K562 (cell line): Measurements from ENCODE around the gene GPR4. TPM values are rescaled to one million over a fixed set of nuclear protein-coding genes. Genes with fewer than 3 reads are reported as not detected.

Experiments used
- ATAC-seq: fragments of 200-7000 bp; cut with Tn5 transposase; 3 replicates; pipeline ENCODE4 v1.9.1; 2020; ENCODE audit warnings: moderate library complexity
- BruUV-seq: library from RNA; stranded (reverse); fragments of 400-500 nt; replicated peaks from 2 replicates; lab custom pipeline; 2021; lab: Mats Ljungman, UMichigan
- CTCF ChIA-PET: fragments of 300-600 bp; formaldehyde crosslinking; extraction: SDS; loops from one replicate; lab custom pipeline; 2021; ENCODE audit warnings: low intra/inter-chr PET ratio; lab: Yijun Ruan, JAX
- POLR2A ChIA-PET: fragments of 300-600, 350-650 bp; sonication (Branson Sonifier 250); formaldehyde crosslinking; extraction: SDS; loops from one replicate; lab custom pipeline; 2021; ENCODE audit warnings: antibody characterized with exemption, inconsistent platforms; lab: Yijun Ruan, JAX
- DNase-seq, 4 experiments: peaks; one replicate each; pipeline versions ENCODE4 v3.0.0 to v3.0.0-alpha.2; 2011 to 2018; ENCODE audit warnings: low spot score in 3 of 4, mixed read lengths in 3 of 4; ENCODE audit errors: extremely low read depth in 1 of 4
- FAIRE-seq: peaks from 2 replicates; lab custom pipeline; 2011; peaks lifted over from hg19 to GRCh38; lab: Jason Lieb, UNC
- H2AFZ ChIP-seq: 2 replicates; pipeline ENCODE4 v1.6.0; 2011; ENCODE audit warnings: low read depth, low read length, control low read depth, inconsistent platforms
- H3K27ac ChIP-seq: fragments of 200-600 bp; 3 replicates; pipeline ENCODE4 v1.8.0; 2011; ENCODE audit warnings: low read depth, mild to moderate bottlenecking, control low read depth, inconsistent platforms, low read length, moderate library complexity, mixed read lengths; ENCODE audit errors: extremely low read depth
- H3K27me3 ChIP-seq, 2 experiments: fragments of 300-600 bp in 1 of 2; 2 replicates in 1 of 2; 3 replicates in 1 of 2; pipeline versions ENCODE4 v1.6.0 to v1.8.0; 2011; ENCODE audit warnings: inconsistent platforms in 2 of 2, low read length in 2 of 2, mild to moderate bottlenecking in 1 of 2, mixed read lengths in 1 of 2, moderate library complexity in 1 of 2; ENCODE audit not compliant: control insufficient read depth in 2 of 2, insufficient read depth in 2 of 2
- H3K36me3 ChIP-seq: fragments of 300-600 bp; 3 replicates; pipeline ENCODE4 v1.8.0; 2011; ENCODE audit warnings: mild to moderate bottlenecking, low read length, inconsistent platforms; ENCODE audit not compliant: control insufficient read depth, insufficient read depth
- H3K4me1 ChIP-seq, 2 experiments: fragments of 200-600 bp in 1 of 2; replicated peaks in 1 of 2; 2 replicates in 1 of 2; 3 replicates in 1 of 2; pipeline versions ENCODE4 v1.5.1 to v1.8.0; 2011; ENCODE audit warnings: inconsistent platforms in 2 of 2, low read length in 2 of 2, mild to moderate bottlenecking in 1 of 2, mixed read lengths in 1 of 2, moderate library complexity in 1 of 2; ENCODE audit not compliant: control insufficient read depth in 2 of 2, insufficient read depth in 2 of 2
- H3K4me2 ChIP-seq: 2 replicates; pipeline ENCODE4 v1.6.1; 2011; ENCODE audit warnings: low read length, control low read depth, inconsistent platforms, mixed read lengths; ENCODE audit not compliant: insufficient read depth
- H3K4me3 ChIP-seq: fragments of 200-600 bp; sonication (generic), shearing (Covaris generic); 2 replicates; pipeline ENCODE4 v1.5.1; 2016; ENCODE audit warnings: control low read depth, inconsistent platforms
- H3K79me2 ChIP-seq: fragments of 200-600 bp; 3 replicates; pipeline ENCODE4 v1.8.0; 2011; ENCODE audit warnings: low read length, inconsistent platforms; ENCODE audit not compliant: control insufficient read depth, insufficient read depth
- H3K9ac ChIP-seq, 2 experiments: 2 replicates each; pipeline versions ENCODE4 v1.6.0 to v1.6.1; 2011; ENCODE audit warnings: low read depth in 2 of 2, low read length in 2 of 2, control low read depth in 1 of 2, inconsistent platforms in 1 of 2, mild to moderate bottlenecking in 1 of 2, mixed read lengths in 1 of 2; ENCODE audit not compliant: insufficient read depth in 1 of 2
- H3K9me1 ChIP-seq: one replicate; pipeline ENCODE4 v1.6.0; 2011; ENCODE audit warnings: inconsistent platforms, mild to moderate bottlenecking, low read length, moderate library complexity; ENCODE audit not compliant: control insufficient read depth, insufficient read depth
- H3K9me3 ChIP-seq: replicated peaks from 2 replicates; pipeline ENCODE4 v1.5.1; 2011; ENCODE audit warnings: low read depth, low read length, inconsistent platforms; ENCODE audit not compliant: control insufficient read depth, insufficient read depth
- H4K20me1 ChIP-seq: replicated peaks from 2 replicates; pipeline ENCODE4 v1.6.1; 2011; ENCODE audit warnings: low read length, inconsistent platforms, mixed read lengths; ENCODE audit not compliant: control insufficient read depth, insufficient read depth
- HOMEZ ChIP-seq: fragments of 250-450 bp; sonication (Bioruptor Pico); IDR thresholded peaks from 2 replicates; pipeline ENCODE4 v1.4.0; 2020; ENCODE audit warnings: mild to moderate bottlenecking, moderate library complexity
- KLF16 ChIP-seq: IDR thresholded peaks from 2 replicates; pipeline ENCODE4 v1.6.1; 2016; ENCODE audit warnings: antibody characterized with exemption
- MAX ChIP-seq: sonication (generic); formaldehyde crosslinking; IDR thresholded peaks from 2 replicates; pipeline ENCODE4 v1.9.0; 2022; ENCODE audit warnings: mild to moderate bottlenecking, missing genetic modification reagents
- MTF1 ChIP-seq: fragments of 250-450 bp; sonication (Bioruptor Pico); IDR thresholded peaks from 2 replicates; pipeline ENCODE4 v1.9.0; 2021; ENCODE audit warnings: moderate library complexity, mild to moderate bottlenecking, inconsistent platforms, borderline replicate concordance
- MYC ChIP-seq, 2 experiments: fragments of 250-450 bp in 1 of 2; sonication (Bioruptor Pico) in 1 of 2; IDR thresholded peaks; 2 replicates each; pipeline versions ENCODE4 v1.5.1 to v1.6.1; 2012 to 2021; ENCODE audit warnings: low read depth in 2 of 2, borderline replicate concordance in 1 of 2, improper control_type of control experiment in 1 of 2, low read length in 1 of 2, mild to moderate bottlenecking in 1 of 2, moderate library complexity in 1 of 2
- NFIX ChIP-seq: fragments of 250-450 bp; sonication (Bioruptor Pico); IDR thresholded peaks from 2 replicates; pipeline ENCODE4 v1.4.0; 2020; ENCODE audit warnings: low read depth, mild to moderate bottlenecking, moderate library complexity
- SETDB1 ChIP-seq: IDR thresholded peaks from one replicate; pipeline ENCODE4 v1.6.1; 2012; ENCODE audit warnings: low read length, control low read depth, inconsistent platforms
- WGBS: fragments of 100-300 bp; shearing (Covaris generic); methylation state at CpG from one replicate; pipeline ENCODE4 v1.1.6; 2016; ENCODE audit warnings: low coverage, mixed read lengths; ENCODE audit not compliant: insufficient coverage; ENCODE audit errors: missing lambda C conversion rate; 5-methylcytosine and 5-hydroxymethylcytosine counted together
- in situ Hi-C: fragments of 300-500 bp; cut with MboI; formaldehyde crosslinking; loops from 4 replicates; pipeline ENCODE4 v1.15.0; 2018; ENCODE audit warnings: inconsistent platforms, mixed read lengths
- intact Hi-C: fragments of 100-400 bp; cut with micrococcal nuclease; formaldehyde crosslinking; loops from 2 replicates; pipeline ENCODE4 v1.14.2; 2022
- polyA plus RNA-seq, 8 experiments: library from polyadenylated mRNA; depleted of rRNA in 4 of 8; stranded (reverse) in 5 of 8; unstranded in 3 of 8; fragments of >200 nt; fragmentation: Nextera tagmentation in 2 of 8; fragmentation: Illumina TruSeq in 1 of 8; extraction: Ambion mirVana in 2 of 8; extraction: Trizol in 1 of 8; gene quantifications; 2 replicates each; pipeline versions ENCODE4 v1.2.1 to v1.2.3, GENCODE V29; 2011 to 2014; ENCODE audit warnings: inconsistent platforms in 1 of 8, missing spikeins in 1 of 8
- total RNA-seq, 7 experiments: library from RNA; depleted of rRNA in 6 of 7; stranded (reverse); fragments of >200 nt in 6 of 7; fragmentation: Illumina TruSeq in 2 of 7; extraction: Trizol in 2 of 7; gene quantifications; 2 replicates each; pipeline versions ENCODE4 v1.2.1 to v1.2.3, GENCODE V29; 2011 to 2021; ENCODE audit warnings: low replicate concordance in 1 of 7
- TF ChIP-seq, protein P1 (sequence below): fragments of 250-450 bp; sonication (Bioruptor Pico); IDR thresholded peaks from 2 replicates; pipeline ENCODE4 v1.4.0; 2020

The GPR4 gene
- total and polyA plus RNA-seq, 9 of the 15 experiments (the other 6 are each of a cell fraction or from before 2014, with no cell fraction given): 0.03 to 0.09 (median 0.04) TPM; not detected in 5

- FAIRE-seq (no peak), ATAC-seq (no peak; the same call in 1 of the 3 replicates), DNase-seq (peak in 1 of 4 experiments; percentile 13)
- H3K9me3 ChIP-seq: no peaks in the 10 kb centered on the region
- BruUV-seq: no TSS peak
- peaks cover 28% of the 10 kb centered on the region; the same call in 2 of the 3 replicates for H3K79me2 ChIP-seq
- no peak overlapping the region for H3K4me3 ChIP-seq
- no peaks in the 10 kb centered on the region for H4K20me1 ChIP-seq
- H3K9ac ChIP-seq: peak overlapping the region in 1 of 2 experiments; percentile 78; a peak in 2 of 4 replicates
- in situ Hi-C loops: no loop called here
- ChIA-PET CTCF (no interaction called here), POLR2A (no interaction called here)
- H3K4me1 ChIP-seq: peaks cover 4 to 6% of the 10 kb centered on the region in 2 experiments; a peak in 2 of 5 replicates
- intact Hi-C loops: no loop called here
- peaks cover 3% of the 10 kb centered on the region for H3K9me1 ChIP-seq
- TF ChIP-seq HOMEZ (CRISPR knock-in tag) (no peak), MAX (CRISPR knock-in tag) (0 out of 2 replicates have a peak, but pooled peaks have one; percentile 11), NFIX (CRISPR knock-in tag) (no peak), KLF16 (no peak), MTF1 (CRISPR knock-in tag) (no peak), MYC (IDR thresholded peaks at IDR 0.05; ENCODE audit: low read depth, low read length) (no peak), MYC (CRISPR knock-in tag; IDR thresholded peaks at IDR 0.05; ENCODE audit: borderline replicate concordance, low read depth) (no peak), SETDB1 (no peak)
- TF ChIP-seq, protein P1, sequence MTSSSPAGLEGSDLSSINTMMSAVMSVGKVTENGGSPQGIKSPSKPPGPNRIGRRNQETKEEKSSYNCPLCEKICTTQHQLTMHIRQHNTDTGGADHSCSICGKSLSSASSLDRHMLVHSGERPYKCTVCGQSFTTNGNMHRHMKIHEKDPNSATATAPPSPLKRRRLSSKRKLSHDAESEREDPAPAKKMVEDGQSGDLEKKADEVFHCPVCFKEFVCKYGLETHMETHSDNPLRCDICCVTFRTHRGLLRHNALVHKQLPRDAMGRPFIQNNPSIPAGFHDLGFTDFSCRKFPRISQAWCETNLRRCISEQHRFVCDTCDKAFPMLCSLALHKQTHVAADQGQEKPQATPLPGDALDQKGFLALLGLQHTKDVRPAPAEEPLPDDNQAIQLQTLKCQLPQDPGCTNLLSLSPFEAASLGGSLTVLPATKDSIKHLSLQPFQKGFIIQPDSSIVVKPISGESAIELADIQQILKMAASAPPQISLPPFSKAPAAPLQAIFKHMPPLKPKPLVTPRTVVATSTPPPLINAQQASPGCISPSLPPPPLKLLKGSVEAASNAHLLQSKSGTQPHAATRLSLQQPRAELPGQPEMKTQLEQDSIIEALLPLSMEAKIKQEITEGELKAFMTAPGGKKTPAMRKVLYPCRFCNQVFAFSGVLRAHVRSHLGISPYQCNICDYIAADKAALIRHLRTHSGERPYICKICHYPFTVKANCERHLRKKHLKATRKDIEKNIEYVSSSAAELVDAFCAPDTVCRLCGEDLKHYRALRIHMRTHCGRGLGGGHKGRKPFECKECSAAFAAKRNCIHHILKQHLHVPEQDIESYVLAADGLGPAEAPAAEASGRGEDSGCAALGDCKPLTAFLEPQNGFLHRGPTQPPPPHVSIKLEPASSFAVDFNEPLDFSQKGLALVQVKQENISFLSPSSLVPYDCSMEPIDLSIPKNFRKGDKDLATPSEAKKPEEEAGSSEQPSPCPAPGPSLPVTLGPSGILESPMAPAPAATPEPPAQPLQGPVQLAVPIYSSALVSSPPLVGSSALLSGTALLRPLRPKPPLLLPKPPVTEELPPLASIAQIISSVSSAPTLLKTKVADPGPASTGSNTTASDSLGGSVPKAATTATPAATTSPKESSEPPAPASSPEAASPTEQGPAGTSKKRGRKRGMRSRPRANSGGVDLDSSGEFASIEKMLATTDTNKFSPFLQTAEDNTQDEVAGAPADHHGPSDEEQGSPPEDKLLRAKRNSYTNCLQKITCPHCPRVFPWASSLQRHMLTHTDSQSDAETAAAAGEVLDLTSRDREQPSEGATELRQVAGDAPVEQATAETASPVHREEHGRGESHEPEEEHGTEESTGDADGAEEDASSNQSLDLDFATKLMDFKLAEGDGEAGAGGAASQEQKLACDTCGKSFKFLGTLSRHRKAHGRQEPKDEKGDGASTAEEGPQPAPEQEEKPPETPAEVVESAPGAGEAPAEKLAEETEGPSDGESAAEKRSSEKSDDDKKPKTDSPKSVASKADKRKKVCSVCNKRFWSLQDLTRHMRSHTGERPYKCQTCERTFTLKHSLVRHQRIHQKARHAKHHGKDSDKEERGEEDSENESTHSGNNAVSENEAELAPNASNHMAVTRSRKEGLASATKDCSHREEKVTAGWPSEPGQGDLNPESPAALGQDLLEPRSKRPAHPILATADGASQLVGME (CRISPR knock-in tag): no peak
- WGBS: 55% methylated on average over 1 of the region's 5 CpGs
- no peak overlapping the region for H3K27ac ChIP-seq
- H3K36me3 ChIP-seq: peaks cover 14% of the 10 kb centered on the region; the same call in 2 of the 3 replicates
- H3K27me3 ChIP-seq: no peaks in the 10 kb centered on the region
- H2AFZ ChIP-seq: no peak overlapping the region
- no peak overlapping the region for H3K4me2 ChIP-seq
Measured at GRCh38 chr19:45564131-45564780, 37.8 kb downstream of the GPR4 start.
